Measurements from ENCODE around the gene PYHIN1.

PYHIN1 gene

GRCh38 chr1:159012495-159012894 is 81.1 kb downstream of the PYHIN1 start:
- peak in 1 of 2 donors; percentile 69 for DNase-seq (ENCODE audit: low read depth in 1 of 2, low spot score in 1 of 2)

GRCh38 chr1:159014003-159014571 is 82.7 kb downstream of the PYHIN1 start:
- DNase-seq (ENCODE audit: low read depth in 1 of 2, low spot score in 1 of 2), result no peak

- no peak for DNase-seq (ENCODE audit: low read depth in 1 of 2, low spot score in 1 of 2)
Measured at GRCh38 chr1:159014851-159015250, 83.5 kb downstream of the PYHIN1 start.

GRCh38 chr1:159015440-159015909 is 84.1 kb downstream of the PYHIN1 start:
- DNase-seq (ENCODE audit: low read depth in 1 of 2, low spot score in 1 of 2), result peak in 1 of 2 donors; percentile 76

GRCh38 chr1:159023723-159024122 is 92.4 kb downstream of the PYHIN1 start:
- DNase-seq (ENCODE audit: low read depth in 1 of 2, low spot score in 1 of 2), result no peak

- no peak for DNase-seq (ENCODE audit: low read depth in 1 of 2, low spot score in 1 of 2)
Measured at GRCh38 chr1:159025043-159025442, 93.7 kb downstream of the PYHIN1 start.
